HCEC 1CT (cell line): ENCODE measurements around the gene HOXD10.

Experiments used
- DNase-seq: peaks from one replicate; pipeline ENCODE4 v3.0.0-alpha.2; 2017

The HOXD10 gene

GRCh38 chr2:176107731-176108181 lies 8.8 kb upstream of the HOXD10 start:
- DNase-seq: no peak

GRCh38 chr2:176109192-176109901 lies 7.2 kb upstream of the HOXD10 start:
- DNase-seq: no peak

- no peak for DNase-seq
Measured at GRCh38 chr2:176109946-176110345, 6.6 kb upstream of the HOXD10 start.

- no peak for DNase-seq
Measured at GRCh38 chr2:176110415-176111308, 5.9 kb upstream of the HOXD10 start.

- DNase-seq: no peak
Measured at GRCh38 chr2:176111309-176111663, 5.3 kb upstream of the HOXD10 start.

- DNase-seq: no peak
Measured at GRCh38 chr2:176111846-176112374, 4.7 kb upstream of the HOXD10 start.

- no peak for DNase-seq
Measured at GRCh38 chr2:176112375-176113302, 3.9 kb upstream of the HOXD10 start.

- DNase-seq: no peak
Measured at GRCh38 chr2:176114120-176114929, 2.3 kb upstream of the HOXD10 start.

- DNase-seq: no peak
Measured at GRCh38 chr2:176114930-176115625, 1.5 kb upstream of the HOXD10 start.

GRCh38 chr2:176117162-176117822 lies 714 bp downstream of the HOXD10 start:
- no peak for DNase-seq

GRCh38 chr2:176117823-176118371 lies 1.3 kb downstream of the HOXD10 start:
- no peak for DNase-seq

- DNase-seq: no peak
Measured at GRCh38 chr2:176118601-176119339, 2.2 kb downstream of the HOXD10 start.

GRCh38 chr2:176120364-176121189 lies 4.0 kb downstream of the HOXD10 start:
- no peak for DNase-seq

GRCh38 chr2:176121190-176122051 lies 4.8 kb downstream of the HOXD10 start:
- no peak for DNase-seq

- no peak for DNase-seq
Measured at GRCh38 chr2:176122052-176122682, 5.6 kb downstream of the HOXD10 start.

- no peak for DNase-seq
Measured at GRCh38 chr2:176122683-176123410, 6.3 kb downstream of the HOXD10 start, which contains the start of gene HOXD9. Gene HOXD9, plus strand, starts transcription at chr2:176122719. Its CDS starts 50 bp downstream, at chr2:176122769.
